ENCODE measurements around the gene ABCA3. TPM values are rescaled to one million over a fixed set of nuclear protein-coding genes. Genes with fewer than 3 reads are reported as not detected.

The ABCA3 gene
- total and polyA plus RNA-seq, 9 donors = 2.0 to 11.3 (median 6.9) TPM

DNA sequence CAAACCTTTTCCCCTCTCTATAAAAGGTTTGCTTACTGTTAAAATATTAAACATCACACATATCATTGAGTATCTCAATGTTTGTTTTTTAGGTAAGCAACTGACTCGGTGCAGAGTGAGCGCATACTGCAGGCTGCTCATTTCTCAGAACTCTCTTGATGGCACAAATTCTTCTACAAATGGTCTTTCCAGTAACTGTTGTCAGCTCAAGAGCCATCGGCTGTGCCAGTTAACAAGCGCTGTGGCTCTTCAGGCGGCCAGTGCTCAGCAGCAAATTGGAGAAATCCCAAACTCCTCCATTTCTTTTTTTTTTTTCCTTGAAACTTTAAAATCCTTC, 8.6 kb downstream of the ABCA3 start:
- Histone ChIP-seq H3K27ac (no peak overlapping the region), H3K36me3 (no peaks in the 10 kb centered on the region), H3K9me3 (no peaks in the 10 kb centered on the region), H3K27me3 (no peaks in the 10 kb centered on the region), H3K4me1 (ENCODE audit: insufficient read depth) (no peaks in the 10 kb centered on the region), H3K4me3 (no peak overlapping the region)
- intact Hi-C loops (cut with DNase I) = no loop called here
- WGBS, 3 donors = 69 to 80% (median 74%) methylated on average over 5 of the region's 5 CpGs
- TF ChIP-seq CTCF (IDR thresholded peaks at IDR 0.05) = no peak
- TF ChIP-seq POLR2A (IDR thresholded peaks at IDR 0.05) = no peak
- no peak for TF ChIP-seq EP300 (IDR thresholded peaks at IDR 0.05)
- DNase-seq = no peak

- H3K4me1 ChIP-seq (ENCODE audit: insufficient read depth) = no peaks in the 10 kb centered on the region
- no peaks in the 10 kb centered on the region for H3K9me3 ChIP-seq
- no peak overlapping the region for H3K27ac ChIP-seq
- intact Hi-C loops (cut with DNase I) = no loop called here
- H3K4me3 ChIP-seq = no peak overlapping the region
- 64 to 75% (median 71%) methylated on average over 23 of the region's 23 CpGs for WGBS, 3 donors
- DNase-seq = peak in 1 of 5 donors; percentile 6
- H3K36me3 ChIP-seq = no peaks in the 10 kb centered on the region
- no peaks in the 10 kb centered on the region for H3K27me3 ChIP-seq
- TF ChIP-seq EP300 (IDR thresholded peaks at IDR 0.05) (no peak), POLR2A (IDR thresholded peaks at IDR 0.05) (no peak), CTCF (IDR thresholded peaks at IDR 0.05) (no peak)
Observed at GRCh38 chr16:2331199-2331930, 9.2 kb downstream of the ABCA3 start.

DNA sequence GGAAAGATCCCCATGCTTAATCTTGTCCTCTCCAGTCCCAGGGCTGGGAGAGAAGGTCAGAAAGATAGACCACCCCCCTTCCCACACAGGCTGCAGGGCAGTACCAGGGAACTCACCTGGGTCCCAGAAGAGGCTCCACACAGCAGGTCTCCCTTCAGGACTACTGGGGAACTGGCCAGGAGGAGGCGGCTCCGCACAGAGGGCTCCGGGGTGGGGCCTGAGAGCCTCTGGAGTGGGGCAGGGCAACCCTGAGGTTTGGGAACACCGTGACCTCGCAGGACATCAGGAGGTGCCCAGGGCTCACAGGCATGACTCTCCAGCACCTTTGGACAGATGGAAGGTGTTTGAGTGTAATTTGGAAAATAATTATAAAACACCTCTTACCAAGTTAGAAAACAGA, 11.0 kb downstream of the ABCA3 start:
- no peak overlapping the region for H3K27ac ChIP-seq
- no peaks in the 10 kb centered on the region for H3K9me3 ChIP-seq
- intact Hi-C loops (cut with DNase I) = no loop called here
- H3K27me3 ChIP-seq = no peaks in the 10 kb centered on the region
- no peaks in the 10 kb centered on the region for H3K36me3 ChIP-seq
- DNase-seq = peak in 1 of 5 donors; percentile 10
- TF ChIP-seq CTCF (IDR thresholded peaks at IDR 0.05) = no peak
- no peak for TF ChIP-seq POLR2A (IDR thresholded peaks at IDR 0.05)
- no peak for TF ChIP-seq EP300 (IDR thresholded peaks at IDR 0.05)
- WGBS, 3 donors = 78 to 83% (median 81%) methylated on average over 5 of the region's 5 CpGs
- H3K4me3 ChIP-seq = no peak overlapping the region
- no peaks in the 10 kb centered on the region for H3K4me1 ChIP-seq (ENCODE audit: insufficient read depth)

DNA sequence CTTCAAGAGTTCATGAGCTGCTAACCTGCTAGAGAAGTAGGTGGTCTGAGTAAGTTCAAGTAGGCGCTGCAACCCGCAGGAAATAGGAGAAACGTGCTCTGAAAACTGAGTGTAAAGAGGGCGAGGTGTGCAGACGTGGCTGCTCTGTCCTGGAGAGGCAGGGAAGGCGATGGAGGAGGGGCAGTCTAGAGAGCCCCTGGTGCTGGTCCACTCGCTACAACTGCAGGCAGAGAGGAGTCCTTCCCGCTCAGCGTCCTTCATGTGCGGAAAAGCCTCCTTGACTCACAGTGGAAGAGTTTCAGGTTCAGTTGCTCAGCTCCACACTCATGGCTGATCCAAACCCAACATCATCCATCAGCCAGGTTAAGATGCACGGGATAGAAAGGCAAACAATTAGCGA, 12.1 kb downstream of the ABCA3 start:
- H3K27ac ChIP-seq = no peak overlapping the region
- 80 to 87% (median 85%) methylated on average over 12 of the region's 12 CpGs for WGBS, 3 donors
- no peaks in the 10 kb centered on the region for H3K4me1 ChIP-seq (ENCODE audit: insufficient read depth)
- H3K4me3 ChIP-seq = no peak overlapping the region
- DNase-seq = peak in 1 of 5 donors; percentile 13
- H3K27me3 ChIP-seq = no peaks in the 10 kb centered on the region
- TF ChIP-seq EP300 (IDR thresholded peaks at IDR 0.05) (no peak), POLR2A (IDR thresholded peaks at IDR 0.05) (no peak), CTCF (IDR thresholded peaks at IDR 0.05) (no peak)
- intact Hi-C loops (cut with DNase I) = no loop called here
- no peaks in the 10 kb centered on the region for H3K9me3 ChIP-seq
- H3K36me3 ChIP-seq = no peaks in the 10 kb centered on the region
